Measurements from ENCODE around the gene RAVER1. TPM values are rescaled to one million over a fixed set of nuclear protein-coding genes. Genes with fewer than 3 reads are reported as not detected.

The RAVER1 gene
- total and polyA plus RNA-seq, 2 of the 13 experiments (the other 11 are each of a cell fraction or from before 2014, with no cell fraction given), result 3.6 to 7.9 TPM

DNA sequence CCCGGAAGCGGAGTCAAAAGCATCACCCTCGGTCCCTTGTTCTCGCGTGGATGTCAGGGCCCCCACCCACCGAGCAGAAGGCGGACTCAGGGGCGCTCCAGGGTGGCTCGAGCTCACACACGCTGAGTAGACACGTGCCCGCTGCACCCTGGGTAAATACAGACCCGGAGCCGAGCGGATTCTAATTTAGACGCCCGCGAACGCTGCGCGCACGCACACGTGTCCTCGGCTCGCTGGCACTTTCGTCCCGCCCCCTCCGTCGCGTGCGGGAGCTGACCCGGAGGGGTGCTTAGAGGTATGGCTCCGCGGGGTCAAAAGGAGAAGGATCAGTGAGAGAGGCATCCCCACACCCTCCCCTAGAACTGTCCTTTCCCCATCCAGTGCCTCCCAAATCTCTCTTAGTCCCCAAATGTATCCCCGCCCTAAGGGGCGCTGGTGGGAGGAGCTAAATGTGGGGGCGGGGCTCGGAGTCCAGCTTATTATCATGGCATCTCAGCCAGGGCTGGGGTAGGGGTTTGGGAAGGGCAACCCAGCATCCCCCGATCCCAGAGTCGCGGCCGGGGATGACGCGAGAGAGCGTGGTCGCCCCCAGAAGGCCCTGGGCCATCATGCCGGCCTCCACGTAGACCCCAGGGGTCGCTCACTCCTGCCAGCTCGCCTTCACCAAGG, 44.0 kb downstream of the RAVER1 start (continued):
- TF ChIP-seq NR2C2 (CRISPR knock-in tag; IDR thresholded peaks at IDR 0.05; ENCODE audit: borderline replicate concordance) (0 out of 2 replicates have a peak, but pooled peaks have one; percentile 49), SALL1 (CRISPR knock-in tag; IDR thresholded peaks at IDR 0.05) (peak; percentile 47), ZNF598 (CRISPR knock-in tag; IDR thresholded peaks at IDR 0.05; ENCODE audit: borderline replicate concordance) (no peak), TOPORS (CRISPR knock-in tag; IDR thresholded peaks at IDR 0.05) (peak; percentile 28; the same call in 1 of the 2 replicates), ZNF543 (CRISPR knock-in tag; IDR thresholded peaks at IDR 0.05) (no peak), JUNB (CRISPR knock-in tag; IDR thresholded peaks at IDR 0.05; ENCODE audit: borderline replicate concordance) (no peak), ZNF547 (CRISPR knock-in tag; IDR thresholded peaks at IDR 0.05) (no peak), EEA1 (CRISPR knock-in tag; IDR thresholded peaks at IDR 0.05; ENCODE audit: borderline replicate concordance) (peak; percentile 69; the same call in 1 of the 2 replicates), KLF6 (CRISPR knock-in tag; IDR thresholded peaks at IDR 0.05) (no peak), NPAS2 (CRISPR knock-in tag; IDR thresholded peaks at IDR 0.05; ENCODE audit: borderline replicate concordance) (0 out of 2 replicates have a peak, but pooled peaks have one; percentile 73)
- TF ChIP-seq, protein P1, sequence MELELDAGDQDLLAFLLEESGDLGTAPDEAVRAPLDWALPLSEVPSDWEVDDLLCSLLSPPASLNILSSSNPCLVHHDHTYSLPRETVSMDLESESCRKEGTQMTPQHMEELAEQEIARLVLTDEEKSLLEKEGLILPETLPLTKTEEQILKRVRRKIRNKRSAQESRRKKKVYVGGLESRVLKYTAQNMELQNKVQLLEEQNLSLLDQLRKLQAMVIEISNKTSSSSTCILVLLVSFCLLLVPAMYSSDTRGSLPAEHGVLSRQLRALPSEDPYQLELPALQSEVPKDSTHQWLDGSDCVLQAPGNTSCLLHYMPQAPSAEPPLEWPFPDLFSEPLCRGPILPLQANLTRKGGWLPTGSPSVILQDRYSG (CRISPR knock-in tag; IDR thresholded peaks at IDR 0.05), result no peak
- TF ChIP-seq, protein P2, sequence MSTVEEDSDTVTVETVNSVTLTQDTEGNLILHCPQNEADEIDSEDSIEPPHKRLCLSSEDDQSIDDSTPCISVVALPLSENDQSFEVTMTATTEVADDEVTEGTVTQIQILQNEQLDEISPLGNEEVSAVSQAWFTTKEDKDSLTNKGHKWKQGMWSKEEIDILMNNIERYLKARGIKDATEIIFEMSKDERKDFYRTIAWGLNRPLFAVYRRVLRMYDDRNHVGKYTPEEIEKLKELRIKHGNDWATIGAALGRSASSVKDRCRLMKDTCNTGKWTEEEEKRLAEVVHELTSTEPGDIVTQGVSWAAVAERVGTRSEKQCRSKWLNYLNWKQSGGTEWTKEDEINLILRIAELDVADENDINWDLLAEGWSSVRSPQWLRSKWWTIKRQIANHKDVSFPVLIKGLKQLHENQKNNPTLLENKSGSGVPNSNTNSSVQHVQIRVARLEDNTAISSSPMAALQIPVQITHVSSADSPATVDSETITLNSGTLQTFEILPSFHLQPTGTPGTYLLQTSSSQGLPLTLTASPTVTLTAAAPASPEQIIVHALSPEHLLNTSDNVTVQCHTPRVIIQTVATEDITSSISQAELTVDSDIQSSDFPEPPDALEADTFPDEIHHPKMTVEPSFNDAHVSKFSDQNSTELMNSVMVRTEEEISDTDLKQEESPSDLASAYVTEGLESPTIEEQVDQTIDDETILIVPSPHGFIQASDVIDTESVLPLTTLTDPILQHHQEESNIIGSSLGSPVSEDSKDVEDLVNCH (CRISPR knock-in tag; IDR thresholded peaks at IDR 0.05), result no peak
- TF ChIP-seq, protein P3, sequence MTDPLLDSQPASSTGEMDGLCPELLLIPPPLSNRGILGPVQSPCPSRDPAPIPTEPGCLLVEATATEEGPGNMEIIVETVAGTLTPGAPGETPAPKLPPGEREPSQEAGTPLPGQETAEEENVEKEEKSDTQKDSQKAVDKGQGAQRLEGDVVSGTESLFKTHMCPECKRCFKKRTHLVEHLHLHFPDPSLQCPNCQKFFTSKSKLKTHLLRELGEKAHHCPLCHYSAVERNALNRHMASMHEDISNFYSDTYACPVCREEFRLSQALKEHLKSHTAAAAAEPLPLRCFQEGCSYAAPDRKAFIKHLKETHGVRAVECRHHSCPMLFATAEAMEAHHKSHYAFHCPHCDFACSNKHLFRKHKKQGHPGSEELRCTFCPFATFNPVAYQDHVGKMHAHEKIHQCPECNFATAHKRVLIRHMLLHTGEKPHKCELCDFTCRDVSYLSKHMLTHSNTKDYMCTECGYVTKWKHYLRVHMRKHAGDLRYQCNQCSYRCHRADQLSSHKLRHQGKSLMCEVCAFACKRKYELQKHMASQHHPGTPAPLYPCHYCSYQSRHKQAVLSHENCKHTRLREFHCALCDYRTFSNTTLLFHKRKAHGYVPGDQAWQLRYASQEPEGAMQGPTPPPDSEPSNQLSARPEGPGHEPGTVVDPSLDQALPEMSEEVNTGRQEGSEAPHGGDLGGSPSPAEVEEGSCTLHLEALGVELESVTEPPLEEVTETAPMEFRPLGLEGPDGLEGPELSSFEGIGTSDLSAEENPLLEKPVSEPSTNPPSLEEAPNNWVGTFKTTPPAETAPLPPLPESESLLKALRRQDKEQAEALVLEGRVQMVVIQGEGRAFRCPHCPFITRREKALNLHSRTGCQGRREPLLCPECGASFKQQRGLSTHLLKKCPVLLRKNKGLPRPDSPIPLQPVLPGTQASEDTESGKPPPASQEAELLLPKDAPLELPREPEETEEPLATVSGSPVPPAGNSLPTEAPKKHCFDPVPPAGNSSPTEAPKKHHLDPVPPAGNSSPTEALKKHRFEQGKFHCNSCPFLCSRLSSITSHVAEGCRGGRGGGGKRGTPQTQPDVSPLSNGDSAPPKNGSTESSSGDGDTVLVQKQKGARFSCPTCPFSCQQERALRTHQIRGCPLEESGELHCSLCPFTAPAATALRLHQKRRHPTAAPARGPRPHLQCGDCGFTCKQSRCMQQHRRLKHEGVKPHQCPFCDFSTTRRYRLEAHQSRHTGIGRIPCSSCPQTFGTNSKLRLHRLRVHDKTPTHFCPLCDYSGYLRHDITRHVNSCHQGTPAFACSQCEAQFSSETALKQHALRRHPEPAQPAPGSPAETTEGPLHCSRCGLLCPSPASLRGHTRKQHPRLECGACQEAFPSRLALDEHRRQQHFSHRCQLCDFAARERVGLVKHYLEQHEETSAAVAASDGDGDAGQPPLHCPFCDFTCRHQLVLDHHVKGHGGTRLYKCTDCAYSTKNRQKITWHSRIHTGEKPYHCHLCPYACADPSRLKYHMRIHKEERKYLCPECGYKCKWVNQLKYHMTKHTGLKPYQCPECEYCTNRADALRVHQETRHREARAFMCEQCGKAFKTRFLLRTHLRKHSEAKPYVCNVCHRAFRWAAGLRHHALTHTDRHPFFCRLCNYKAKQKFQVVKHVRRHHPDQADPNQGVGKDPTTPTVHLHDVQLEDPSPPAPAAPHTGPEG (CRISPR knock-in tag; IDR thresholded peaks at IDR 0.05), result 0 out of 2 replicates have a peak, but pooled peaks have one; percentile 37
- TF ChIP-seq, protein P4, sequence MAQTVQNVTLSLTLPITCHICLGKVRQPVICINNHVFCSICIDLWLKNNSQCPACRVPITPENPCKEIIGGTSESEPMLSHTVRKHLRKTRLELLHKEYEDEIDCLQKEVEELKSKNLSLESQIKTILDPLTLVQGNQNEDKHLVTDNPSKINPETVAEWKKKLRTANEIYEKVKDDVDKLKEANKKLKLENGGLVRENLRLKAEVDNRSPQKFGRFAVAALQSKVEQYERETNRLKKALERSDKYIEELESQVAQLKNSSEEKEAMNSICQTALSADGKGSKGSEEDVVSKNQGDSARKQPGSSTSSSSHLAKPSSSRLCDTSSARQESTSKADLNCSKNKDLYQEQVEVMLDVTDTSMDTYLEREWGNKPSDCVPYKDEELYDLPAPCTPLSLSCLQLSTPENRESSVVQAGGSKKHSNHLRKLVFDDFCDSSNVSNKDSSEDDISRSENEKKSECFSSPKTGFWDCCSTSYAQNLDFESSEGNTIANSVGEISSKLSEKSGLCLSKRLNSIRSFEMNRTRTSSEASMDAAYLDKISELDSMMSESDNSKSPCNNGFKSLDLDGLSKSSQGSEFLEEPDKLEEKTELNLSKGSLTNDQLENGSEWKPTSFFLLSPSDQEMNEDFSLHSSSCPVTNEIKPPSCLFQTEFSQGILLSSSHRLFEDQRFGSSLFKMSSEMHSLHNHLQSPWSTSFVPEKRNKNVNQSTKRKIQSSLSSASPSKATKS (CRISPR knock-in tag; IDR thresholded peaks at IDR 0.05), result no peak
- TF ChIP-seq, protein P5, sequence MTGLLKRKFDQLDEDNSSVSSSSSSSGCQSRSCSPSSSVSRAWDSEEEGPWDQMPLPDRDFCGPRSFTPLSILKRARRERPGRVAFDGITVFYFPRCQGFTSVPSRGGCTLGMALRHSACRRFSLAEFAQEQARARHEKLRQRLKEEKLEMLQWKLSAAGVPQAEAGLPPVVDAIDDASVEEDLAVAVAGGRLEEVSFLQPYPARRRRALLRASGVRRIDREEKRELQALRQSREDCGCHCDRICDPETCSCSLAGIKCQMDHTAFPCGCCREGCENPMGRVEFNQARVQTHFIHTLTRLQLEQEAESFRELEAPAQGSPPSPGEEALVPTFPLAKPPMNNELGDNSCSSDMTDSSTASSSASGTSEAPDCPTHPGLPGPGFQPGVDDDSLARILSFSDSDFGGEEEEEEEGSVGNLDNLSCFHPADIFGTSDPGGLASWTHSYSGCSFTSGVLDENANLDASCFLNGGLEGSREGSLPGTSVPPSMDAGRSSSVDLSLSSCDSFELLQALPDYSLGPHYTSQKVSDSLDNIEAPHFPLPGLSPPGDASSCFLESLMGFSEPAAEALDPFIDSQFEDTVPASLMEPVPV (CRISPR knock-in tag; IDR thresholded peaks at IDR 0.05), result peak; percentile 83; the same call in 1 of the 2 replicates

Data from HepG2 (cell line).